Stimulated activated CD8-positive, alpha-beta memory T cell treated with anti-CD3 and anti-CD28 coated beads, Interleukin-12 subunit alpha, Interleukin-12 subunit beta, amount 100 ng/mL, for 24 hours (primary cell): ENCODE data around the gene SRSF1.
"Not testable (repeated sequence)": the region's sequence is repeated elsewhere in the genome, so short reads cannot be mapped to it uniquely, and the experiment has no call there.

Experiments
- DNase-seq: peaks from one replicate; pipeline ENCODE4 v3.0.0-alpha.2; 2020; ENCODE audit errors: extremely low read depth

Gene SRSF1

GRCh38 chr17:57990037-57990436 lies 17.0 kb downstream of the SRSF1 start:
- DNase-seq = no peak

GRCh38 chr17:57988301-57989250 lies 18.5 kb downstream of the SRSF1 start:
- DNase-seq = peak; percentile 33

- DNase-seq = peak; percentile 47
Measured at GRCh38 chr17:57987581-57988300, 19.3 kb downstream of the SRSF1 start, which contains the start of gene VEZF1. VEZF1 (minus strand) TSS chr17:57988254; CDS start chr17:57988111, 143 bp downstream.

GRCh38 chr17:57986841-57987580 lies 20.0 kb downstream of the SRSF1 start:
- DNase-seq = peak; percentile 21

- no peak for DNase-seq
Measured at GRCh38 chr17:57985675-57985974, 21.4 kb downstream of the SRSF1 start.

GRCh38 chr17:57984936-57985674 lies 21.9 kb downstream of the SRSF1 start:
- DNase-seq = no peak

- DNase-seq = no peak
Measured at GRCh38 chr17:57984261-57984890, 22.7 kb downstream of the SRSF1 start.

GRCh38 chr17:57983446-57983845 lies 23.6 kb downstream of the SRSF1 start:
- DNase-seq = no peak

- DNase-seq = no peak
Measured at GRCh38 chr17:57982452-57983170, 24.4 kb downstream of the SRSF1 start.

- no peak for DNase-seq
Measured at GRCh38 chr17:57980522-57980921, 26.5 kb downstream of the SRSF1 start.

GRCh38 chr17:57979076-57979475 lies 28.0 kb downstream of the SRSF1 start:
- no peak for DNase-seq

GRCh38 chr17:57976594-57976993 lies 30.5 kb downstream of the SRSF1 start:
- DNase-seq = no peak

- no peak for DNase-seq
Measured at GRCh38 chr17:57975044-57975443, 32.0 kb downstream of the SRSF1 start.

GRCh38 chr17:57974053-57974824 lies 32.8 kb downstream of the SRSF1 start:
- DNase-seq = not testable (repeated sequence)

- DNase-seq = no peak
Measured at GRCh38 chr17:57972151-57972550, 34.9 kb downstream of the SRSF1 start.

GRCh38 chr17:57971572-57971971 lies 35.5 kb downstream of the SRSF1 start:
- no peak for DNase-seq

- no peak for DNase-seq
Measured at GRCh38 chr17:57970710-57971109, 36.3 kb downstream of the SRSF1 start.

- DNase-seq = no peak
Measured at GRCh38 chr17:57968456-57968855, 38.6 kb downstream of the SRSF1 start.

GRCh38 chr17:57966875-57967274 lies 40.2 kb downstream of the SRSF1 start:
- DNase-seq = no peak

- no peak for DNase-seq
Measured at GRCh38 chr17:57966246-57966645, 40.8 kb downstream of the SRSF1 start.
